ENCODE results near the gene ATP1A4. TPM values are rescaled to one million over a fixed set of nuclear protein-coding genes. Genes with fewer than 3 reads are reported as not detected.

ATP1A4 gene
- total RNA-seq, 1 experiment from 2014 or later, result not detected

DNA sequence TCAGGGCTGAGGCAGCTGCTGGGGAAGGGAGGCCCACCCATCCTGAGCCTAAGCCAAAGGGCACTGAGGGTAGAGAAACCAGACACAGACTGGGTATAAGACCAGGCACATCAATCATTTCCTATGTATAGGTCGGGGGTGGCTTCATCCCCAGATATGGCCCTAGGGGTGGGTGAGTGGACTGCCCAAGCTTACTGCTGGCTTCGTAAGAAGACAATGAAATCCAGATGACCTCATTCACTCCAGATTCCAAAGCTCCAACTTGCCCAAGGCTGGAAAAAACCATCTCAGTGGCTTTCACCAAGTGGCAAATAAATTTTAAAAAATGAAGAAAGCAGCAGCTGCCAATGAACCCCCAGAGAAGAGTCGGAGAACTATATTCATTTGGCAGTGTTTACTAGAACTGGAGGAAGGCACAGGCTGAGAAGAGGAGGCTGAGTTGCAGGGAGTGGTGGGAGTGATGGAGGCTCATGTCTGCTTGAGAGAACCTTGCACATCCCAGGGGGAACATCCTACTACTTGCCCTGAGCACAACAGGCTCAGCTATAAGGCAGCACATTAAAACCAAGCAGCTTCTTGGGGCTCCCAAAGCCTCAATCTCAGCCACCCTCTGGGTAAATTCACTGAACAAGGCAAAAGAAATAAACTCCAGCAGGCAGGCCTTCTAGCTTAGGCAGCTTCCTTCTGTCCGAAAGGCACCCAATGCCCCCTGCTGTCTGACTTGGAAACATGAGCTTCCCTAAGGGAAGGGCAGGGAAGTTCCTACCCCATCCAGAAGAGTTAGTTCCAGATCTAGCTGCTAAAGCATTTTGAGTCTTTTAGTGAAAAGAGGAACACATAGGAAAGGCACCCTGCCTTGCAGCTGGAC lies 67.9 kb downstream of the ATP1A4 start:
- Histone ChIP-seq H3K27ac (ENCODE audit: low read length) (no peak overlapping the region), H3K79me2 (ENCODE audit: low read length) (no peaks in the 10 kb centered on the region), H3K9me2 (replicated peaks; ENCODE audit: insufficient read depth, low read length) (no peaks in the 10 kb centered on the region), H3K4me3 (ENCODE audit: low read length) (no peak overlapping the region), H3K36me3 (ENCODE audit: insufficient read depth, low read length) (peaks cover 46% of the 10 kb centered on the region; the same call in 1 of the 2 replicates), H3K4me2 (ENCODE audit: low read depth, low read length, poor library complexity, severe bottlenecking) (no peak overlapping the region), H3K9me3 (ENCODE audit: low read length) (no peaks in the 10 kb centered on the region), H3K9ac (ENCODE audit: low read length) (no peak overlapping the region), H3K27me3 (ENCODE audit: low read length) (no peaks in the 10 kb centered on the region), H4K20me1 (ENCODE audit: insufficient read depth, low read depth, low read length) (no peaks in the 10 kb centered on the region), H2AFZ (ENCODE audit: low read length) (no peak overlapping the region), H3K4me1 (ENCODE audit: low read length) (no peaks in the 10 kb centered on the region)
- DNase-seq, result peak; percentile 58

DNA sequence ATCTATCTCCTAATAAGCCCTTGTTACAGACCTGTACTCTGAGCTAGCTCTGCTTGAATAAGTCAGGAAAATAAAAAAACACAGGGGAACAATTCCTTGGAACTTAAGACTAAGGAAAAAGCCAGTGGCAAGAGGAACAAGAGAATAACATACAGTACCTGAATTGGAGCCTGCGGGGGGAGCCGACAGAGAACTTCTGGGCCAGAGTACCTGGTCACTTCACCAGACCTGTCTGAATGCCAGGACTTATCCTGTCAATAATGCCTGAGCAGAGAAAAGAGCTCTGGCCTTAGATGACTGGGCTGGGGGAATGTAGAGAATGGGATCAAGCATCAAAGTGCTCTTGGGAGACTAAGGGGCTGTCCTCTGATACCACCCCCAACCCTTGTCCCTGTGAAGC lies 68.9 kb downstream of the ATP1A4 start:
- peaks cover 44% of the 10 kb centered on the region; the same call in 1 of the 2 replicates for H3K36me3 ChIP-seq (ENCODE audit: insufficient read depth, low read length)

DNA sequence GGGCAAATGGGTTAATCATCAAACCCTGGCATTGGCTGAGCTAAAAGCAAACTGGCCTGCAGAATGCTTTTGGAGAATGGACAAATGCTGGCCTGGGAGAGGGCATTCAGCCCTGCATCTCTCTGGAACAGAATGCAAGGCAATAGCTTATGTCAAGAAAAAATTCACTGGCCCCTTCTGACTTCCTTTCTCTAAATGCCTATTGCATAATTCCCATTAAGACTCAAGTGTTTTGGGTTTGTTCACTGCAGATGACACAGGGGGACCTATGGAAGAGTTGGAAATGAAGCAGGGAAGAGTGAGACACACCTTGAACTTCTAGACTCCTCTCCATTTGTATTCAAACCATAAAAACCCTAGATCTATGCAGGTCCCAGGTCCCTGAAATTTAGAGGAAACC lies 69.7 kb downstream of the ATP1A4 start:
- H3K27ac ChIP-seq (ENCODE audit: low read length), result no peak overlapping the region
- no peak overlapping the region for H3K4me3 ChIP-seq (ENCODE audit: low read length)
- H3K27me3 ChIP-seq (ENCODE audit: low read length), result no peaks in the 10 kb centered on the region
- H3K9me3 ChIP-seq (ENCODE audit: low read length), result no peaks in the 10 kb centered on the region
- H2AFZ ChIP-seq (ENCODE audit: low read length), result no peak overlapping the region
- no peaks in the 10 kb centered on the region for H3K79me2 ChIP-seq (ENCODE audit: low read length)
- no peaks in the 10 kb centered on the region for H3K9me2 ChIP-seq (replicated peaks; ENCODE audit: insufficient read depth, low read length)
- H3K9ac ChIP-seq (ENCODE audit: low read length), result no peak overlapping the region
- no peak overlapping the region for H3K4me2 ChIP-seq (ENCODE audit: low read depth, low read length, poor library complexity, severe bottlenecking)
- H3K36me3 ChIP-seq (ENCODE audit: insufficient read depth, low read length), result peaks cover 36% of the 10 kb centered on the region; the same call in 1 of the 2 replicates
- DNase-seq, result no peak
- H3K4me1 ChIP-seq (ENCODE audit: low read length), result no peaks in the 10 kb centered on the region
- no peaks in the 10 kb centered on the region for H4K20me1 ChIP-seq (ENCODE audit: insufficient read depth, low read depth, low read length)

More for the DNA sequence above, 68.9 kb downstream of the ATP1A4 start:
- Histone ChIP-seq H3K79me2 (ENCODE audit: low read length) (no peaks in the 10 kb centered on the region), H3K4me3 (ENCODE audit: low read length) (no peak overlapping the region), H3K4me2 (ENCODE audit: low read depth, low read length, poor library complexity, severe bottlenecking) (no peak overlapping the region), H3K9me2 (replicated peaks; ENCODE audit: insufficient read depth, low read length) (no peaks in the 10 kb centered on the region), H2AFZ (ENCODE audit: low read length) (no peak overlapping the region), H3K4me1 (ENCODE audit: low read length) (no peaks in the 10 kb centered on the region), H3K9ac (ENCODE audit: low read length) (no peak overlapping the region), H3K27ac (ENCODE audit: low read length) (no peak overlapping the region), H4K20me1 (ENCODE audit: insufficient read depth, low read depth, low read length) (no peaks in the 10 kb centered on the region), H3K9me3 (ENCODE audit: low read length) (no peaks in the 10 kb centered on the region), H3K27me3 (ENCODE audit: low read length) (no peaks in the 10 kb centered on the region)
- DNase-seq, result no peak

- H3K4me2 ChIP-seq (ENCODE audit: low read depth, low read length, poor library complexity, severe bottlenecking), result no peak overlapping the region
- H3K27ac ChIP-seq (ENCODE audit: low read length), result no peak overlapping the region
- H3K27me3 ChIP-seq (ENCODE audit: low read length), result no peaks in the 10 kb centered on the region
- DNase-seq, result no peak
- no peak overlapping the region for H2AFZ ChIP-seq (ENCODE audit: low read length)
- H3K9me3 ChIP-seq (ENCODE audit: low read length), result no peaks in the 10 kb centered on the region
- H3K36me3 ChIP-seq (ENCODE audit: insufficient read depth, low read length), result peaks cover 34% of the 10 kb centered on the region; the same call in 1 of the 2 replicates
- no peaks in the 10 kb centered on the region for H4K20me1 ChIP-seq (ENCODE audit: insufficient read depth, low read depth, low read length)
- no peak overlapping the region for H3K4me3 ChIP-seq (ENCODE audit: low read length)
- H3K9ac ChIP-seq (ENCODE audit: low read length), result no peak overlapping the region
- no peaks in the 10 kb centered on the region for H3K9me2 ChIP-seq (replicated peaks; ENCODE audit: insufficient read depth, low read length)
- no peaks in the 10 kb centered on the region for H3K79me2 ChIP-seq (ENCODE audit: low read length)
- no peaks in the 10 kb centered on the region for H3K4me1 ChIP-seq (ENCODE audit: low read length)
These were observed 71.1 kb downstream of the ATP1A4 start for GRCh38 chr1:160222546-160222945.

GRCh38 chr1:160224606-160225005 lies 73.2 kb downstream of the ATP1A4 start:
- H3K4me3 ChIP-seq (ENCODE audit: low read length), result no peak overlapping the region
- DNase-seq, result no peak

DNA sequence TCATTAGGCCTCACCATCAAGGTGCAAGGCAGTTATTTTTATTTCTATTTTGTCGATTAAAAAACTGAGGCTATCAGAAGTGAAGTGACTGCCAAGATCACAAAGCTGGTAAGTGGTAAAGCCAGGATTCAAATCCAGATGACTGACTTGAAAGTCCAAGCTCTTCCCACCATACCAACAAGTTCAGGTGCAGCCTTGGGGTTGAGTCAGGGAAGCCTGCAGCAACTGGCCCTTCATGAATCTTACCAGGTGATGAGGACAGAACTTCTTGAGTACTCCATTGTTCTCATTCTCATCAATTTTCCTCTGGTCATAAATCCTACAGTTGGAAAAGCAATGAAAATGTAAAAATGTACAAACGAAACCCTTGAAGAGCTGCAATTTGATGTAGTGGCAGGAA lies 73.9 kb downstream of the ATP1A4 start:
- Histone ChIP-seq H3K27ac (ENCODE audit: low read length) (no peak overlapping the region), H3K36me3 (ENCODE audit: insufficient read depth, low read length) (peaks cover 42% of the 10 kb centered on the region; the same call in 1 of the 2 replicates), H3K9me2 (replicated peaks; ENCODE audit: insufficient read depth, low read length) (no peaks in the 10 kb centered on the region), H3K9me3 (ENCODE audit: low read length) (no peaks in the 10 kb centered on the region), H3K4me1 (ENCODE audit: low read length) (no peaks in the 10 kb centered on the region), H3K4me2 (ENCODE audit: low read depth, low read length, poor library complexity, severe bottlenecking) (no peak overlapping the region), H3K79me2 (ENCODE audit: low read length) (no peaks in the 10 kb centered on the region; the same call in 1 of the 2 replicates), H2AFZ (ENCODE audit: low read length) (no peak overlapping the region), H3K4me3 (ENCODE audit: low read length) (no peak overlapping the region), H4K20me1 (ENCODE audit: insufficient read depth, low read depth, low read length) (no peaks in the 10 kb centered on the region), H3K9ac (ENCODE audit: low read length) (no peak overlapping the region), H3K27me3 (ENCODE audit: low read length) (no peaks in the 10 kb centered on the region)
- DNase-seq, result no peak

More at GRCh38 chr1:160224606-160225005, 73.2 kb downstream of the ATP1A4 start:
- H3K9me3 ChIP-seq (ENCODE audit: low read length), result no peaks in the 10 kb centered on the region
- no peaks in the 10 kb centered on the region for H3K4me1 ChIP-seq (ENCODE audit: low read length)
- no peaks in the 10 kb centered on the region for H3K9me2 ChIP-seq (replicated peaks; ENCODE audit: insufficient read depth, low read length)
- no peak overlapping the region for H3K4me2 ChIP-seq (ENCODE audit: low read depth, low read length, poor library complexity, severe bottlenecking)
- no peak overlapping the region for H2AFZ ChIP-seq (ENCODE audit: low read length)
- H4K20me1 ChIP-seq (ENCODE audit: insufficient read depth, low read depth, low read length), result no peaks in the 10 kb centered on the region
- H3K36me3 ChIP-seq (ENCODE audit: insufficient read depth, low read length), result peaks cover 38% of the 10 kb centered on the region; the same call in 1 of the 2 replicates
- H3K79me2 ChIP-seq (ENCODE audit: low read length), result no peaks in the 10 kb centered on the region; the same call in 1 of the 2 replicates
- H3K27ac ChIP-seq (ENCODE audit: low read length), result no peak overlapping the region
- H3K27me3 ChIP-seq (ENCODE audit: low read length), result no peaks in the 10 kb centered on the region
- no peak overlapping the region for H3K9ac ChIP-seq (ENCODE audit: low read length)

DNA sequence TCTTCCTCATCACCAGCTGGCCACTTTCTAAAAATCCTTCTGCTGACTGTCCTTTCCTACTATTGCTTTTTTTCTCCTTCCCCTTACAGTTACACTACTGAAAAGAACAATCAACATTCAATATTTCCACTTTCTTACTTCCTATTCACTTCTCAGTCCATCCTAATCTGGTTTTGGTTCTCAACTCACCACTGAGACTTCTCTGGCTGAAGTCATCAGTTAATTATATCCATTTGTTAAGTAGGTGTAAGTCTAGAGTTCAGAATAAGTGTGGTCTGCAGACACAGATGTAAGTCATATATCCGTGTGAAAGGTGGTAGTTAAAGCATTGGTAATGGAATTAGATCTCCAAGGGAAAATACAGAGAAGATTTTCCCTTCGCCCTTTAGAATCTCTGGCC lies 75.2 kb downstream of the ATP1A4 start:
- Histone ChIP-seq H3K27me3 (ENCODE audit: low read length) (no peaks in the 10 kb centered on the region), H3K36me3 (ENCODE audit: insufficient read depth, low read length) (peaks cover 46% of the 10 kb centered on the region; the same call in 1 of the 2 replicates), H3K4me1 (ENCODE audit: low read length) (no peaks in the 10 kb centered on the region)

DNA sequence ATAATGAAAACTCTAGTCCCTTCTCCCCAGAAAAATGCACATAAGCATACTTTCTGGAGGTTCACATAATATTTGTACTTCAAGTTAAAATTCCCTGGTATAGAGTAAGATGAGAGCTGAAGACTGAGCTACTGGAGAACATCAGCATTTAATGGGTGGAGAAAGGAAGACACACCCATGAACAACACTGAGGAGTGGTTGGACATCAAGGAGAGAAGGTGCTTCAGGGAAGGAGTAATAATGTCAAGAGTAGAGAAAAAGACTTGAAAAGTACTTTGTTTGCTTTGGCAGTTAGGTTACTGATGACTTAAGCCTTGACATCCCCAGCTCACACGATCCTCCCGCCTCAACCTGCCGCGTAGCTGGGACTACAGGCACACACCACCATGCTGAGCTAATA lies 75.6 kb downstream of the ATP1A4 start:
- Histone ChIP-seq H3K9ac (ENCODE audit: low read length) (no peak overlapping the region), H3K9me3 (ENCODE audit: low read length) (no peaks in the 10 kb centered on the region), H3K79me2 (ENCODE audit: low read length) (no peaks in the 10 kb centered on the region; the same call in 1 of the 2 replicates), H3K27ac (ENCODE audit: low read length) (no peak overlapping the region), H3K4me1 (ENCODE audit: low read length) (no peaks in the 10 kb centered on the region), H4K20me1 (ENCODE audit: insufficient read depth, low read depth, low read length) (no peaks in the 10 kb centered on the region), H2AFZ (ENCODE audit: low read length) (no peak overlapping the region), H3K4me2 (ENCODE audit: low read depth, low read length, poor library complexity, severe bottlenecking) (no peak overlapping the region), H3K36me3 (ENCODE audit: insufficient read depth, low read length) (peaks cover 45% of the 10 kb centered on the region; the same call in 1 of the 2 replicates), H3K27me3 (ENCODE audit: low read length) (no peaks in the 10 kb centered on the region), H3K9me2 (replicated peaks; ENCODE audit: insufficient read depth, low read length) (no peaks in the 10 kb centered on the region), H3K4me3 (ENCODE audit: low read length) (no peak overlapping the region)
- no peak for DNase-seq

More for the DNA sequence above, 75.2 kb downstream of the ATP1A4 start:
- no peak for DNase-seq
- no peaks in the 10 kb centered on the region for H3K9me2 ChIP-seq (replicated peaks; ENCODE audit: insufficient read depth, low read length)
- H3K79me2 ChIP-seq (ENCODE audit: low read length), result no peaks in the 10 kb centered on the region; the same call in 1 of the 2 replicates
- H3K4me2 ChIP-seq (ENCODE audit: low read depth, low read length, poor library complexity, severe bottlenecking), result no peak overlapping the region
- H3K9me3 ChIP-seq (ENCODE audit: low read length), result no peaks in the 10 kb centered on the region
- H3K4me3 ChIP-seq (ENCODE audit: low read length), result no peak overlapping the region
- no peak overlapping the region for H2AFZ ChIP-seq (ENCODE audit: low read length)
- no peak overlapping the region for H3K9ac ChIP-seq (ENCODE audit: low read length)
- no peaks in the 10 kb centered on the region for H4K20me1 ChIP-seq (ENCODE audit: insufficient read depth, low read depth, low read length)
- no peak overlapping the region for H3K27ac ChIP-seq (ENCODE audit: low read length)

All from Karpas-422 (cell line).